DND-41 (cell line): Measurements from ENCODE around the gene BSG.

Experiments
- ATAC-seq: fragments of 200-7000 bp; cut with Tn5 transposase; 3 replicates; pipeline ENCODE4 v1.9.1; 2021; ENCODE audit warnings: low read depth; ENCODE audit not compliant: insufficient read depth
- DNase-seq: peaks from one replicate; pipeline ENCODE4 v3.0.0-alpha.2; 2020
- H2AFZ ChIP-seq: 2 replicates; pipeline ENCODE4 v1.6.0; 2012; ENCODE audit warnings: low read depth, low read length
- H3K27ac ChIP-seq: 2 replicates; pipeline ENCODE4 v1.5.1; 2012; ENCODE audit warnings: low read length, inconsistent platforms
- H3K27me3 ChIP-seq: fragments of 200-600 bp; sonication (generic); 2 replicates; pipeline ENCODE4 v1.6.0; 2012; ENCODE audit warnings: low read length, mild to moderate bottlenecking, inconsistent platforms; ENCODE audit not compliant: insufficient read depth, poor library complexity
- H3K36me3 ChIP-seq: 2 replicates; pipeline ENCODE4 v1.5.1; 2012; ENCODE audit warnings: low read length, inconsistent platforms; ENCODE audit not compliant: insufficient read depth
- H3K4me1 ChIP-seq: 2 replicates; pipeline ENCODE4 v1.5.1; 2012; ENCODE audit warnings: mild to moderate bottlenecking, low read length; ENCODE audit not compliant: insufficient read depth
- H3K4me2 ChIP-seq: 2 replicates; pipeline ENCODE4 v1.6.0; 2012; ENCODE audit warnings: mild to moderate bottlenecking, moderate library complexity, low read length, inconsistent platforms; ENCODE audit not compliant: insufficient read depth
- H3K4me3 ChIP-seq, 2 experiments: fragments of 200-600 bp in 1 of 2; shearing (Covaris generic) in 1 of 2; 2 replicates each; pipeline ENCODE4 v1.5.1; 2012 to 2016; ENCODE audit warnings: inconsistent platforms in 2 of 2, low read length in 2 of 2, mild to moderate bottlenecking in 2 of 2, low read depth in 1 of 2, moderate library complexity in 1 of 2
- H3K79me2 ChIP-seq: 2 replicates; pipeline ENCODE4 v1.6.0; 2012; ENCODE audit warnings: low read length, inconsistent platforms; ENCODE audit not compliant: insufficient read depth
- H3K9ac ChIP-seq: 2 replicates; pipeline ENCODE4 v1.6.0; 2012; ENCODE audit warnings: low read depth, mild to moderate bottlenecking, inconsistent platforms, low read length, moderate library complexity
- H3K9me3 ChIP-seq: 2 replicates; pipeline ENCODE4 v1.5.1; 2012; ENCODE audit warnings: low read length, moderate library complexity, mild to moderate bottlenecking, inconsistent platforms; ENCODE audit not compliant: insufficient read depth, severe bottlenecking
- H4K20me1 ChIP-seq: 2 replicates; pipeline ENCODE4 v1.6.0; 2012; ENCODE audit warnings: low read length; ENCODE audit not compliant: insufficient read depth
- CTCF ChIP-seq: IDR thresholded peaks from 2 replicates; pipeline ENCODE4 v1.5.1; 2012; ENCODE audit warnings: borderline replicate concordance, low read length, moderate library complexity, mild to moderate bottlenecking; ENCODE audit not compliant: poor library complexity, severe bottlenecking; ENCODE audit errors: extremely low read depth
- EZH2 ChIP-seq: IDR thresholded peaks from 3 replicates; pipeline ENCODE4 v1.6.1; 2012; ENCODE audit warnings: borderline replicate concordance, low read depth, mild to moderate bottlenecking, moderate library complexity, low read length, inconsistent platforms; ENCODE audit not compliant: severe bottlenecking

BSG gene

GRCh38 chr19:536031-536880, 36.1 kb upstream of the BSG start:
- H3K36me3 ChIP-seq, result peaks cover 53% of the 10 kb centered on the region
- no peak overlapping the region for H3K27ac ChIP-seq
- ATAC-seq (no peak), DNase-seq (no peak)
- H3K27me3 ChIP-seq, result no peaks in the 10 kb centered on the region
- H2AFZ ChIP-seq, result no peak overlapping the region
- TF ChIP-seq CTCF (no peak), EZH2 (no peak)
- H3K79me2 ChIP-seq, result peaks cover 43% of the 10 kb centered on the region
- H3K4me1 ChIP-seq, result peaks cover 19% of the 10 kb centered on the region
- no peak overlapping the region for H3K9ac ChIP-seq
- no peak overlapping the region for H3K4me3 ChIP-seq
- peaks cover 68% of the 10 kb centered on the region for H4K20me1 ChIP-seq
- no peak overlapping the region for H3K4me2 ChIP-seq
- no peaks in the 10 kb centered on the region for H3K9me3 ChIP-seq

GRCh38 chr19:536881-537404, 35.5 kb upstream of the BSG start:
- H3K9me3 ChIP-seq, result no peaks in the 10 kb centered on the region
- TF ChIP-seq CTCF (no peak), EZH2 (no peak)
- peaks cover 60% of the 10 kb centered on the region for H3K36me3 ChIP-seq
- no peak overlapping the region for H2AFZ ChIP-seq
- H3K79me2 ChIP-seq, result peaks cover 41% of the 10 kb centered on the region
- no peak overlapping the region for H3K27ac ChIP-seq
- no peak overlapping the region for H3K9ac ChIP-seq
- no peak for ATAC-seq
- no peak overlapping the region for H3K4me2 ChIP-seq
- H3K4me1 ChIP-seq, result peaks cover 19% of the 10 kb centered on the region
- no peaks in the 10 kb centered on the region for H3K27me3 ChIP-seq
- no peak overlapping the region for H3K4me3 ChIP-seq
- H4K20me1 ChIP-seq, result peaks cover 68% of the 10 kb centered on the region
- DNase-seq, result no peak

- no peaks in the 10 kb centered on the region for H3K27me3 ChIP-seq
- no peak overlapping the region for H3K27ac ChIP-seq
- no peak for DNase-seq
- H3K9me3 ChIP-seq, result no peaks in the 10 kb centered on the region
- peaks cover 5% of the 10 kb centered on the region for H3K4me1 ChIP-seq
- no peak overlapping the region for H3K4me3 ChIP-seq
- TF ChIP-seq EZH2 (no peak), CTCF (no peak)
- no peak for ATAC-seq
- no peak overlapping the region for H2AFZ ChIP-seq
- peaks cover 73% of the 10 kb centered on the region for H3K36me3 ChIP-seq
- no peak overlapping the region for H3K9ac ChIP-seq
- peaks cover 54% of the 10 kb centered on the region for H4K20me1 ChIP-seq
- peaks cover 22% of the 10 kb centered on the region for H3K79me2 ChIP-seq
- no peak overlapping the region for H3K4me2 ChIP-seq
These were observed 33.6 kb upstream of the BSG start for GRCh38 chr19:538641-539428.
